ENCODE results near the gene EVA1A.
"Not testable (repeated sequence)": the region's sequence is repeated elsewhere in the genome, so short reads cannot be mapped to it uniquely, and the experiment has no call there.

Gene EVA1A

GRCh38 chr2:75516378-75517360 is 44.1 kb downstream of the EVA1A start:
- no peak for DNase-seq

GRCh38 chr2:75515584-75516368 is 45.0 kb downstream of the EVA1A start:
- DNase-seq: no peak

DNA sequence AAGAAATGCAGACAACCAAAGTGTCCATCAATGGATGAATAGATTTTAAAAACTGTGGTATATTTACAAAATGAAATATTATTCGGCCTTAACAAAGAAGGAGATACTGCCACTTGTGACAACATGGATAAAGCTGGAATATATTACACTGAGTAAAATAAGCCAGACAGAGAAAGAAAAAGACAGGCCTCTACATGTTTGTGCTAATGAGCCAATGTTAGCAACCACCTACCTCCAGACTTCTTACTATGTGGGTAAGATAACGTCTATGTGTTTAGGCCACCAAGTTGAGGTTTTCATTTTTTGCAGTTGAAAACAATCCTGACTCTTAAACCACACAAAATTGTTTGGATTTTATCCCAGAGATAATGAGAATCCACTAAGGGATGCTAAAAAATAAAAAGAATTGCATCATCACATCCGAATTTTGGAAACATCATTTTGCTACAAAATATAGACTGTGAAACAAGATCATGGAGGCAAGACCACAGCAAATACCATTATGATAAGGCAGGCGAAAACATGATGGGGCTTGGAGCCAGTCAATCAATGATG is 47.0 kb downstream of the EVA1A start:
- DNase-seq: no peak

GRCh38 chr2:75512455-75513212 is 48.1 kb downstream of the EVA1A start:
- no peak for DNase-seq

DNA sequence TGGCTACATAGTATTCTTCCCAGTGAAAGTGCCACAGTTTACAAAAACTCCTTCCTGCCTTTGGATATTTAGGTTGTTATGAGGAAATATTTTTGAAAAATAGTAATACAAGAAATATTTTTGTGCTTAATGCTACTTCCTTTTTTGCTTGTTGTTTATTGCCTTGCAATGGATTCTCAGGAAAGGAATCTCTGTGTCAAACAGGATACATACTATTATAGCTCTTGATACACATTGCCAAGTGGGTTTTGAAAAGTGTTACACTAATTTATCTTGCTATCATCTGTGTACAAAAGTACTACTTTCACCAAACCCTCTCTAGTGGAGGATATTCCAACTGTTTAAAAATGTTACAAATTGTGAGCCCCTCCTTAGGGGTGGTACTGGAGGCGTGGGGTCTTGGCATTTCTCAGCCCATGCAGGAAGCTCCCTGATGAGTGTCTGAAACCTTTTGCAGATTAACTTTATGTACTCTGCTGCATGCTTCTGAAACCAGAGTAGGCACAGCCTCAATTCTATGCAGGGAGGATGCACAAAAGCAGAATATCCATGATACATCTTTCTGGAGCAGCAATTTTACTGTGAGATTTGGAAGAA is 54.5 kb downstream of the EVA1A start:
- DNase-seq: no peak

- no peak for DNase-seq
Measured at GRCh38 chr2:75505012-75505411, 55.7 kb downstream of the EVA1A start.

- DNase-seq: no peak
Measured at GRCh38 chr2:75503048-75503607, 57.6 kb downstream of the EVA1A start.

- no peak for DNase-seq
Measured at GRCh38 chr2:75500633-75501032, 60.1 kb downstream of the EVA1A start.

- no peak for DNase-seq
Measured at GRCh38 chr2:75499534-75499933, 61.2 kb downstream of the EVA1A start.

DNA sequence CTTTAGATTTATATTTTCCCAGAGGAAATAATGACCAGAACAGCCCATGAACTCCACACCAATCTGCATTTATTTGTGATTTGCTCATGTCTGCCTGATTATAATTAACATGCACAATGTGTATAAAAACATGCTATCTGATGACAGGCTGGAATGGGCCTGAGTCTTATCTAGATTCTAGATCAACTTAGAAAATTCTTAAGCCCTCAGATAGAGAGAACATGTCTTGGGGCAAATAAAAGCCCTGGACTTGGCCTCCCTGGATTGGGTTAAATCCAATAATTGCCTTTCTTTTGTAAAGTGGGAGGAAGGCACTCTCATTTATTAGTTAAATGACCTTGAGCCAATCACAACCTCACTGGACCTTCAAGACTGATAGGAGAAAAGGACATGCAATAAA is 61.8 kb downstream of the EVA1A start:
- no peak for DNase-seq

DNA sequence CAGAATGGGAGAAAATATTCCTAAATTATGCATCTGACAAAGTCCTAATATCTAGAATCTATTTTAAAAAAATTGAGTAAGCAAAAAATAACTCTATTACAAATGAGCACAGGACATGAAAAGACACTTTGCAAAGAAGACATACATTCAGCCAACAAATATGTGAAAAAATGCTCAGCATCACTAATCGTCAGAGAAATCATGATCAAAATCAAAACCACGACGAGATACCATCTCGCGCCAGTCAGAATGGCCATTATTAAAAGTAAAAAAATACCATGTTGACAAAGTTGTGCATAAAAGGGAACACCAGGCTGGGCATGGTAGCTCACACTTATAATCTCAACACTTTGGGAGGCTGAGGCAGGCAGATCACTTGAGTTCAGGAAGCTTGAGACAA is 63.5 kb downstream of the EVA1A start:
- DNase-seq: no peak

GRCh38 chr2:75495862-75496261 is 64.9 kb downstream of the EVA1A start:
- no peak for DNase-seq

DNA sequence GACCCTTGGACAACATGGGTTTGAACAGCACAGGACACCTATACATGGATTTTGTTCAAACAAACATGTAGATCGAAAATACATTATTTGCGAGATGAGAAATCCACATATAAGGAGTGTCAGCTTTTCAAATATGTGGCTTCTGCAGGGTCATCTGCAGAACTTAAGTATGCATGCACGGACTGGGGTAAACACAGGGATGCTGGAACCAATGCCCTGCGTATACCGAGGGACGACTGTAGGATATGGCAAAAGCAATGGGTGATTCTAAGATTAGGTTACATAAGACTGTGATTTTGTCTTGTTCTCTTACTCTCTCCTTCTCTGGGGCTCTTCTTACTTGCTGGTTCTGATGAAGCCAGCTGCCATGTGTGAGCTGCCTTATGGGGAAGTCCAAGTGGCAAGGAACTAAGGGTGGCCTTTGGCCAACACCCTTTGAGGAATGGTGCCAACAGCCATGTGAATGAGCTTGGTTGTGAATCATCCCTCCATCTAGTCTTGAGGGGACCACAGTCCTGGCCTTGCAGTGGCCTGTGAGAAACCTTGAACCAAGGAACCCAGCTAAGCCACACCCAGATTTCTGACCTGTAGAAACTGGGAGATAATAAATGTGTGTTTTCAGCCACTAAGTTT is 66.5 kb downstream of the EVA1A start:
- no peak for DNase-seq

GRCh38 chr2:75493230-75493629 is 67.5 kb downstream of the EVA1A start:
- no peak for DNase-seq

- DNase-seq: no peak
Measured at GRCh38 chr2:75491129-75491753, 69.5 kb downstream of the EVA1A start.

- DNase-seq: no peak
Measured at GRCh38 chr2:75489721-75490120, 71.0 kb downstream of the EVA1A start.

DNA sequence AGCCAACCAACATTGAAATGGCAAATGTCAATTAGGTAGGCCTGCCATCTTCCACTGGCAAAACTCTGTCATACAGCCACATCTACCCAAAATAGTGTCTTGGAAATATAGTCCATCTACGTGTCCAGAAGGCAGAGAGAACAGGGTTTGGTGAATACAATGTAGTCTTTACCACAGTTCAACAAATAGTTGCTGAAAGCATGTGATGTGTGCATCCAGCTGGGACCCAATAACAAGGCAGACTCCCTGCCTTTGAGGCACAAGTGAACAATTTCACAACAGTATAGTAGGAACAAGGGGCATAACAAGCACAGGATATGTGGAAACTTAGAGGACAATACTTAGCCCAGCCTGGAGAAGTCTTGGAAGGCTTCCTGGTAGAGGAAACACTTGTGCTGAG is 72.6 kb downstream of the EVA1A start:
- no peak for DNase-seq

DNA sequence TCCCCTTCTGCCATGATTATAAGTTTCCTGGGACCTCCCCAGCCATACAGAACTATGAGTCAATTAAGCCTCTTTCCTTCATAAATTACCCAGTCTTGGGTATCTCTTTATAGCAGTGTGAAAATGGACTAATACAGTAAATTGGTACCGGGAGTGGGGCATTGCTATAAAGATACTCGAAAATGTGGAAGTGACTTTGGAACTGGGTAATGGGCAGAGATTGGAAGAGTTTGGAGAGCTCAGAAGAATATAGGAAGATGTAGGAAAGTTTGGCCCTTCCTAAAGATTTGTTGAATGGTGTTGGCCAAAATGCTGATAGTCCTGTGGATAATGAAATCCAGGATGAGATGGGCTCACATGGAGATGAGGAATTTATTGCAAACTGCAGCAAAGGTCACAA is 74.0 kb downstream of the EVA1A start:
- DNase-seq: not testable (repeated sequence)

GRCh38 chr2:75484840-75485239 is 75.9 kb downstream of the EVA1A start:
- no peak for DNase-seq

- DNase-seq: no peak
Measured at GRCh38 chr2:75483878-75484277, 76.9 kb downstream of the EVA1A start.

DNA sequence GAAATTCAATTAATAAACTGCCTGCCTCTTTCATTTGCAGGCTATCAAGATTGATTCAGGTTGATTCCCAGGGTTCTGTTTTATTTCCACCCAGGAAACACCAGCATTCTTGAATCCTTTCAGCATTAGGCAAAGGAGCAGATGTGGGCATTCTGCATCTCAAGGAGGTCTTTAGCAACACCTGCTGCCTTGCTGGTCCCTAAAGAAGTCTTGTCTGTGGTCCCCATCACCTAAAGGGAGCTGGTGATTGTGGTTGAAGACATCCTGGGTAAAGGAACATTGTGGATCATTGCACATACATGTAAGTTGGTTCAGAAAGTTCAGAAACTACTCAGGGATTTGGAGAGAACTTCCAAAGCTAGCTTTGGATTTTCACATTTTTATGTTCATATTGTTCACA is 78.3 kb downstream of the EVA1A start:
- no peak for DNase-seq
